Activated CD4-positive, alpha-beta T cell treated with anti-CD3 and anti-CD28 coated beads, Interleukin-2, Interleukin-6, amounts not matched to agents 100 ng/mL and 50 ng/mL, durations not matched to agents 16 hours and 8 hours (primary cell): ENCODE measurements around the gene CHCHD10.
"Not testable (repeated sequence)": the region's sequence is repeated elsewhere in the genome, so short reads cannot be mapped to it uniquely, and the experiment has no call there.

ENCODE experiments used
- DNase-seq: peaks from one replicate; pipeline ENCODE4 v3.0.0-alpha.2; 2020

Gene CHCHD10

GRCh38 chr22:23744001-23744400 is 23.8 kb downstream of the CHCHD10 start:
- DNase-seq = no peak

- no peak for DNase-seq
These were observed 24.5 kb downstream of the CHCHD10 start for GRCh38 chr22:23743303-23743705.

GRCh38 chr22:23742505-23743264 is 25.1 kb downstream of the CHCHD10 start:
- no peak for DNase-seq

GRCh38 chr22:23737696-23738095 is 30.1 kb downstream of the CHCHD10 start:
- no peak for DNase-seq

GRCh38 chr22:23728108-23728507 is 39.7 kb downstream of the CHCHD10 start:
- DNase-seq = not testable (repeated sequence)

- DNase-seq = no peak
These were observed 45.0 kb downstream of the CHCHD10 start for GRCh38 chr22:23722724-23723123.

- no peak for DNase-seq
These were observed 45.6 kb downstream of the CHCHD10 start for GRCh38 chr22:23722160-23722559.

GRCh38 chr22:23720855-23721254 is 46.9 kb downstream of the CHCHD10 start:
- DNase-seq = no peak

- no peak for DNase-seq
These were observed 49.2 kb downstream of the CHCHD10 start for GRCh38 chr22:23718371-23719165.

- peak; percentile 90 for DNase-seq
These were observed 50.7 kb downstream of the CHCHD10 start for GRCh38 chr22:23716811-23717801.
